Mesodermal cell (in vitro differentiated cells): ENCODE results near the gene FNIP1.
"Not testable (repeated sequence)": the region's sequence is repeated elsewhere in the genome, so short reads cannot be mapped to it uniquely, and the experiment has no call there.

Source experiments
- H3K27ac ChIP-seq: 2 replicates; pipeline ENCODE4 v1.7.0; 2013; ENCODE audit warnings: mild to moderate bottlenecking, low read depth, low read length, moderate library complexity; ENCODE audit not compliant: severe bottlenecking
- H3K36me3 ChIP-seq: 2 replicates; pipeline ENCODE4 v1.7.1; 2013; ENCODE audit warnings: mild to moderate bottlenecking, low read length, moderate library complexity; ENCODE audit not compliant: control insufficient read depth, insufficient read depth
- H3K4me1 ChIP-seq: one replicate; pipeline ENCODE4 v1.7.1; 2013; ENCODE audit warnings: mild to moderate bottlenecking, low read length; ENCODE audit not compliant: insufficient read depth, control insufficient read depth, poor library complexity, severe bottlenecking
- H3K4me3 ChIP-seq: 2 replicates; pipeline ENCODE4 v1.7.0; 2013; ENCODE audit warnings: low read length, control low read depth, mild to moderate bottlenecking; ENCODE audit not compliant: insufficient read depth, poor library complexity, severe bottlenecking; ENCODE audit errors: extremely low read depth
- H3K9me3 ChIP-seq: 2 replicates; pipeline ENCODE4 v1.7.1; 2013; ENCODE audit warnings: mild to moderate bottlenecking, low read length, moderate library complexity; ENCODE audit not compliant: control insufficient read depth
- WGBS, 2 experiments: methylation state at CpG; one replicate each; pipeline ENCODE4 v1.1.5; 2013; ENCODE audit warnings: missing lambda C conversion rate in 2 of 2; ENCODE audit not compliant: insufficient coverage in 2 of 2; 5-methylcytosine and 5-hydroxymethylcytosine counted together

FNIP1 gene

GRCh38 chr5:131693894-131694293 lies 102.9 kb downstream of the FNIP1 start:
- peaks cover 38% of the 10 kb centered on the region for H3K36me3 ChIP-seq
- H3K4me3 ChIP-seq = no peak overlapping the region
- 100% methylated on average over 1 of the region's 1 CpG; no CpG with 5 or more reads in 1 of the 2 experiments for WGBS, 2 experiments
- no peaks in the 10 kb centered on the region for H3K4me1 ChIP-seq
- H3K27ac ChIP-seq = no peak overlapping the region
- H3K9me3 ChIP-seq = no peaks in the 10 kb centered on the region

GRCh38 chr5:131685516-131686171 lies 111.2 kb downstream of the FNIP1 start:
- H3K4me1 ChIP-seq = peaks cover 8% of the 10 kb centered on the region
- WGBS, 2 experiments = 85 to 96% methylated on average over 4 to 5 of the region's 7 CpGs
- H3K27ac ChIP-seq = no peak overlapping the region
- H3K4me3 ChIP-seq = no peak overlapping the region
- H3K9me3 ChIP-seq = no peaks in the 10 kb centered on the region
- peaks cover 14% of the 10 kb centered on the region for H3K36me3 ChIP-seq

- Histone ChIP-seq H3K9me3 (no peaks in the 10 kb centered on the region), H3K36me3 (peaks cover 8% of the 10 kb centered on the region), H3K4me3 (no peak overlapping the region), H3K4me1 (peaks cover 8% of the 10 kb centered on the region), H3K27ac (no peak overlapping the region)
Observed at GRCh38 chr5:131684595-131684994, 112.2 kb downstream of the FNIP1 start.

- WGBS, 2 experiments = no CpG with 5 or more reads among the region's 1 CpG
- Histone ChIP-seq H3K9me3 (no peaks in the 10 kb centered on the region), H3K27ac (no peak overlapping the region), H3K36me3 (peaks cover 8% of the 10 kb centered on the region), H3K4me1 (peaks cover 8% of the 10 kb centered on the region), H3K4me3 (no peak overlapping the region)
Observed at GRCh38 chr5:131684051-131684450, 112.8 kb downstream of the FNIP1 start.

- Histone ChIP-seq H3K4me1 (peaks cover 4% of the 10 kb centered on the region), H3K36me3 (peaks cover 12% of the 10 kb centered on the region)
- whole genome bisulfite sequencing, 2 experiments = 100% methylated on average over 1 of the region's 2 CpGs; no CpG with 5 or more reads in 1 of the 2 experiments
Observed at GRCh38 chr5:131682826-131683225, 114.0 kb downstream of the FNIP1 start.

GRCh38 chr5:131682175-131682574 lies 114.6 kb downstream of the FNIP1 start:
- peaks cover 15% of the 10 kb centered on the region for H3K36me3 ChIP-seq
- WGBS, 2 experiments = 85 to 100% methylated on average over 3 of the region's 5 CpGs
- H3K4me1 ChIP-seq = no peaks in the 10 kb centered on the region
- H3K4me3 ChIP-seq = no peak overlapping the region
- no peaks in the 10 kb centered on the region for H3K9me3 ChIP-seq
- no peak overlapping the region for H3K27ac ChIP-seq

More at GRCh38 chr5:131682826-131683225, 114.0 kb downstream of the FNIP1 start:
- no peaks in the 10 kb centered on the region for H3K9me3 ChIP-seq
- no peak overlapping the region for H3K4me3 ChIP-seq
- H3K27ac ChIP-seq = no peak overlapping the region

- WGBS, 2 experiments = no CpG with 5 or more reads among the region's 1 CpG
- Histone ChIP-seq H3K4me3 (no peak overlapping the region), H3K36me3 (peaks cover 19% of the 10 kb centered on the region), H3K27ac (no peak overlapping the region), H3K4me1 (no peaks in the 10 kb centered on the region), H3K9me3 (no peaks in the 10 kb centered on the region)
Observed at GRCh38 chr5:131679911-131680310, 116.9 kb downstream of the FNIP1 start.

- H3K27ac ChIP-seq, H3K4me1 ChIP-seq, H3K9me3 ChIP-seq, H3K4me3 ChIP-seq: not testable (repeated sequence)
- 85 to 96% methylated on average over 2 to 3 of the region's 10 CpGs for WGBS, 2 experiments
- peaks cover 29% of the 10 kb centered on the region for H3K36me3 ChIP-seq
Observed at GRCh38 chr5:131678273-131678672, 118.5 kb downstream of the FNIP1 start.

GRCh38 chr5:131677115-131677514 lies 119.7 kb downstream of the FNIP1 start:
- Histone ChIP-seq H3K36me3 (peaks cover 32% of the 10 kb centered on the region), H3K4me3 (no peak overlapping the region), H3K4me1 (peaks cover 4% of the 10 kb centered on the region), H3K27ac (no peak overlapping the region), H3K9me3 (no peaks in the 10 kb centered on the region)
- WGBS, 2 experiments = 70 to 87% methylated on average over 2 of the region's 3 CpGs

- Histone ChIP-seq H3K4me3 (no peak overlapping the region), H3K9me3 (no peaks in the 10 kb centered on the region), H3K36me3 (peaks cover 49% of the 10 kb centered on the region), H3K27ac (peak overlapping the region; percentile 70), H3K4me1 (peaks cover 6% of the 10 kb centered on the region)
- WGBS, 2 experiments = 92% methylated on average over 4 of the region's 6 CpGs; no CpG with 5 or more reads in 1 of the 2 experiments
Observed at GRCh38 chr5:131672776-131673175, 124.0 kb downstream of the FNIP1 start.

GRCh38 chr5:131671994-131672655 lies 124.7 kb downstream of the FNIP1 start:
- Histone ChIP-seq H3K36me3 (peaks cover 46% of the 10 kb centered on the region), H3K4me1 (peaks cover 6% of the 10 kb centered on the region), H3K4me3 (no peak overlapping the region), H3K27ac (peak overlapping the region; percentile 70), H3K9me3 (no peaks in the 10 kb centered on the region)
- WGBS, 2 experiments = 78 to 88% methylated on average over 1 to 2 of the region's 2 CpGs
